ENCODE data around the gene TMEM165.

Gene TMEM165

GRCh38 chr4:55409468-55410171 lies 13.9 kb downstream of the TMEM165 start:
- no peak for DNase-seq

DNA sequence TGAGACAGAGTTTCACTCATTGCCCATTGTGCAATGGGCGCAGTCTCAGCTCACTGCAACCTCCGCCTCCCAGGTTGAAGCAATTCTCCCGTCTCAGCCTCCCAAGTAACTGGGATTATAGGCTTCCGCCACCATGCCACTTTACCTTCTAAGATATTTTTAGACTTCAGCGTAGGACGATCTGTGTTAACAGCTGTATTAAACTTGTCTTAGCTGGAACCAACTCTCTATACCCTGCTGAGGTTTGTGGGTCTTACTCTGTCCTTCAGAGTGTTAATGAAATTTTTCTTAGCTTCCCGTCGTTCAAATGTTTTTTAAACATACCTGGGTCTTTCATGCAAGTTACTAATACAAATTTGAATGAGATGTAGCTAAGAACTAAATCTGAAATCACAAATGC lies 14.7 kb downstream of the TMEM165 start:
- no peak for DNase-seq

- DNase-seq: no peak
These were observed 15.9 kb downstream of the TMEM165 start for GRCh38 chr4:55411621-55412020.

DNA sequence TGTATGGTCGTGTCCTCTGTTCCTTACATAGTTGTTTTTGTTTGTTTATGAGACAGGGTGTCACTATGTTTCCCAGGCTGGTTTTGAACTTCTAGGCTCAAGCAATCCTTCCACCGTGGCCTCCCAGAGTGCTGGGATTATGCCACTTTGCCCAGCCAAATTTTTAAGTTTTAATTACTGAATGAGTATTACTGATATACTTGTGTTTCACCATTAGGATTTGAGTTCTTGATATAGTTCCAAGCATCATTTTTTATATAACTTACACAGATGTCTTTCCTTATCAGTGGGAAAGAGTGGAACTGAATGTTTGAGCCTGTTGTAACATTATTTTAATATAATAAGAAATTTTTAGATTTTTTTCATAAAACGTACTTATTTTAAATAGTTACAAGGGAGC lies 20.4 kb downstream of the TMEM165 start:
- no peak for DNase-seq

DNA sequence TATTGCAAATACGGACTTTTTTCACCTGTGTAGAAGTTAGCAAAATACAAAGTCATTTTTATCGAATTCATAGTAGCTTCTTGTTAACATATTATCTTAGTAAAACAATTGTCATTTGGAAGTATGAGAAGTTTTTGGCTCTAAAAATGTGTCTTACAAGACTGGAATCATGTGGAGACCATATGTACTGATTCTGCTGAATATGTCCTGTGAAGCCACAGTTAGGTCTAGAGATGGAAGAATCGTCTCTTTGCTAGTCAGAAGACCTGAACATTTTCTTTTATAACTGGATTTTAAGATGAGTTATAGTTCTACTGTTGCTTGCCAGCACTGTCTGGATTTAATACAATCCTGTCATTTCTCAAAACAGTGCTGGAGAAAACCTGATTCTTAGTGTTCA lies 29.0 kb downstream of the TMEM165 start:
- DNase-seq: no peak

DNA sequence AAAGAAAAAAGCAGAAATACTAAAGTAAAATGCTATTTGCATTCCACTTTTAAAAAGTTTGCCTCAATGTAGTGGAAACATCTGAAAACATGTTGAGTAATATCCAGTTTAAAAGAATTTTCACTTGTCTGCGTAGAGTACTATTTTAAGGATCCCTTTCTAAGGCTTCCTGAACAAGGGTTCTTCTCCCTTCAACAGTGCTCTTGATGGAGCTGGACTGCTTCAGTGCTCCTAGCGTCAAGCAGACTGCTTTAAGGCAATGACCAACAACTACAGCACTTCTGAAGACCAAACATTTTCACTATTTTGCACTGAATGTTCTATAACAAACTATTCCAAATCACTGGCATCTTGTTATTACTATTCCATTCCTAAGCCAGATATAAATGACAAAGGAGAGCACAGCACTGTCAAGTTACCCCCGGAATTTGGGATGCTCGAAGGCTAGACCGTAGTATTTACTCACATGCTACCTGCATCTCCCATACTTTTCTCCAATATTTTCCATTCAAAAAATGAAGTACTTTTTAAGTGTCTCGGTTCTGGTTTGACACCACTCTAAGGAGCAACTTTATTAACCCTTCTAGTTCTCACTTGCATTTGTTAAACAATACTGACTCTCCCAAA lies 36.1 kb downstream of the TMEM165 start:
- DNase-seq: no peak

DNA sequence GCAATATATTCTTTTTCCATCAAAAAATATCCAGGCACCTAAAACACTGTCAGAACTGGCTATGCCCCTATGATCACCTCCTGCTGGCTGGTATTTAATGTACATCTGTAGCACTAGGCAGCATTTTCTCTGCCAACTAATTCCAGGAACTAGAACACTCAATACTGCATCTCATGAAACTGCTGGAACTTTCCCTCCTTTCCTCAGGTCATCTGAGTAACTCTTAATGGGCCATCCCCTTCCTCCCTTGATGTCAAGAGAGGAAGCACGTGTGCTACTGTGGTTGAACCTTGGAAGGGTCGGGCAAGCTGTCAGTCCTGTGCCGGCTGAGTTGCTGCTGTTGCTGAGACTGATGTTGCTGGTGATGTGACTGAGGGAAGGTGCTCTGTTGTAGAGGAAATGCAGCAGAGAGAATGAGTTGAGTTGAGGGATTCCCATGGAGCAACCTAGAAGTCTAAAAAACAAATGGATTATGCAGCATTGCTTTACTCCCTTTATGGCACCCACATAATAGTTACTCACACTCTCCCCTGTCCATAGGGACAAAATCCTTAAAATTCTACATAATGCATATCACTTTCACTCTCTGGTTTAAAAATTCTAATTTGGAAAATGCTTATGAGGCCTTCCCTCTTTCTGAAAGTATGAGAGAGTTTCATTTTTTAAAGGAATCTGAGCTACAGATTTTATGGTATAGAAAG lies 39.5 kb downstream of the TMEM165 start:
- peak; percentile 3 for DNase-seq

DNA sequence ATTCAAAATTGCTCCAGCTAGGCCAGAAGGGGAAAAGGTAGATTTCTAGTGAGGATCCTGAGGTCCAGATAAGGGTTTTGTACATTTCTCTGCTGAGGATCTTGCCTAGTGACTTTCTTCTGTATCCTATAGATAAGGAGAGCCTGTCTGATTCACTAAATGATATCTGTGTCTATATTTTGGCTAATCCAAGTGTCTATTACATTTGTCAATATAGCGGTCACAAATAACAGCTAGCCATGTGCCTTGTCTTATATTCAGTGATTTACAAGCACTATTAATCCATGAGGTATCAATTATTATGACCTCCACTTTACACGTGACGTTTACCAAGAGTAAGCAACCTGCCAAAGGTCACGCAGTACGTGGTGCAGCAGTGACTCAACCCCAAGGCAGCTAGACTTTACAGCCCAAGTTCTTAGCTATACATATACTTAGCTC lies 41.6 kb downstream of the TMEM165 start:
- no peak for DNase-seq

- no peak for DNase-seq
These were observed 42.1 kb downstream of the TMEM165 start for GRCh38 chr4:55437823-55438222.

- DNase-seq: no peak
These were observed 42.6 kb downstream of the TMEM165 start for GRCh38 chr4:55438314-55438713.

DNA sequence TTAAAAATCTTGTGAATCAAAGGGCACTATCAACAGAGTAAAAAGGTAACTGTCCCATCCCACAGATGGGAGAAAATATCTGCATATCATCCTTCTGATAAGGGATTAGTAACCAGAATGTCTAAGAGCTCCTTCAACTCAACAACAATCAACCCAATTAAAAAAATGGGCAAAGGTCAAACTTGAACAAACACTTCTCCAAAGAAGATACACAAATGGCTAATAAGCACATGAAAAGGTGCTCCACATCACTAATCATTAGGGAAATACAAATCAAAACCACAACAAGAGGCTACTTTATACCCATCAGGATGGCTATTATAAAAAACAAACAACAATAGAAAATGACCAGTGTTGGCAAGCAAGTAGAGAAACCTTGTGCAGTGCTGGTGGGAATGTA lies 43.3 kb downstream of the TMEM165 start:
- no peak for DNase-seq

- DNase-seq: no peak
These were observed 45.0 kb downstream of the TMEM165 start for GRCh38 chr4:55440786-55441185.

GRCh38 chr4:55442541-55442940 lies 46.8 kb downstream of the TMEM165 start:
- no peak for DNase-seq

GRCh38 chr4:55444827-55445226 lies 49.1 kb downstream of the TMEM165 start:
- no peak for DNase-seq

GRCh38 chr4:55445921-55446577 lies 50.3 kb downstream of the TMEM165 start:
- DNase-seq: no peak

GRCh38 chr4:55446578-55446922 lies 50.8 kb downstream of the TMEM165 start:
- DNase-seq: no peak

- DNase-seq: no peak
These were observed 51.5 kb downstream of the TMEM165 start for GRCh38 chr4:55447108-55447708.

- DNase-seq: no peak
These were observed 52.1 kb downstream of the TMEM165 start for GRCh38 chr4:55447831-55448230.

DNA sequence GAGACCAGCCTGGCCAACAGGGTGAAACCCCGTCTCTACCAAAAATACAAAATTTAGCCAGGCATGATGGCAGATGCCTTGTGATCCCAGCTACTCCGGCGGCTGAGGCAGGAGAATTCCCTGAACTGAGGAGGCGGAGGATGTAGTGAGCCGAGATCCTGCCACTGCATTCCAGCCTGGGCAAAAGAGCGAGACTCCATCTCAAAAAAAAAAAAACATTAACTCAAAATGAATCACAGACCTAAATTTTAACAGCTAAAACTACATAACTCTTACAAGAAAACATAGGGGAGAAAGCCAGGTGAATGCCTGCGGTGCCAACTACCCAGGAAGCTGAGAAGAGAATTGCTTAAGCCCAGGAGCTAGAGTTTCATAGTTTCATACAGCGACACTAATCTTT lies 54.8 kb downstream of the TMEM165 start:
- no peak for DNase-seq

DNA sequence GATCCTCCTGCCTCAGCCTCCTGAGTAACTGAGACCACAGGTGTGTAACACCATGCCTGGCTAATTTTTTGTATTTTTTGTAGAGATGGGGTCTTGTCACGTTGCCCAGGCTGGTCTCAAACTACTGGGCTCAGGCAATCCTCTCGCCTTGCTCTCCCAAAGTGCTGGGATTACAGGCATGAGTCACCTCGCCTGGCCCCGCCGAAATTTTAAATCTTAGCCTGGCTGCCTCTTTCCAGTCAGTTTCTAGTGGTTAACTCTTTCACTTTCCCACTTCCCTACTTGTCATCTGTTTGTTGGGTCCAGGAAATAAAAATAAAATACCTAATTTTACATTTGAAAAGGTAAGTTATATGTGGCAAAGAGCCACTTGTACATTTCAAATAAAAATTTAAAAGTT lies 62.4 kb downstream of the TMEM165 start:
- DNase-seq: no peak

GRCh38 chr4:55458611-55459010 lies 62.9 kb downstream of the TMEM165 start:
- no peak for DNase-seq

DNA sequence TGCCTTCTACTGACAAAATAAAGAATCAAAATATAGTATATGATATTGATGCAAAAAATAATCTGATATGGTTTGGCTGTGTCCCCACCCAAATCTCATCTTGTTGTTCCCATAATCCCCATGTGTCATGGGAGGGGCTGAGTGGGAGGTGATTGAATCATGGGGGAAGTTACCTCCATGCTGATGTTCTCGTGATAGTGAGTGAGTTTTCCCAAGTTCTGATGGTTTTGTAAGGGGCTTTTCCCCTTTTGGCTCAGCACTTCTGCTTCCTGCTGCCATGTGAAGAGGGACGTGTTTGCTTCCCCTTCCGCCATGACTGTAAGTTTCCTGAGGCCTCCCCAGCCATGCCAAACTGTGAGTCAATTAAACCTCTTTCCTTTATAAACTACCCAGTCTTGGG lies 70.2 kb downstream of the TMEM165 start:
- DNase-seq: no peak

- DNase-seq: no peak
These were observed 73.0 kb downstream of the TMEM165 start for GRCh38 chr4:55468724-55469123.
